ENCODE measurements around the gene SCMH1.
A peak's percentile ranks its signal among the peaks of the same experiment; 100 is the strongest.

The SCMH1 gene

GRCh38 chr1:41046347-41046775 lies 195.7 kb downstream of the SCMH1 start:
- DNase-seq: no peak
- TF ChIP-seq GATA1 (IDR thresholded peaks at IDR 0.05; ENCODE audit: low read depth, low read length) (no peak), POLR2A (IDR thresholded peaks at IDR 0.05; ENCODE audit: low read length) (no peak)

GRCh38 chr1:41045740-41046139 lies 196.4 kb downstream of the SCMH1 start:
- TF ChIP-seq GATA1 (IDR thresholded peaks at IDR 0.05; ENCODE audit: low read depth, low read length) (no peak), POLR2A (IDR thresholded peaks at IDR 0.05; ENCODE audit: low read length) (no peak)
- DNase-seq: no peak

DNA sequence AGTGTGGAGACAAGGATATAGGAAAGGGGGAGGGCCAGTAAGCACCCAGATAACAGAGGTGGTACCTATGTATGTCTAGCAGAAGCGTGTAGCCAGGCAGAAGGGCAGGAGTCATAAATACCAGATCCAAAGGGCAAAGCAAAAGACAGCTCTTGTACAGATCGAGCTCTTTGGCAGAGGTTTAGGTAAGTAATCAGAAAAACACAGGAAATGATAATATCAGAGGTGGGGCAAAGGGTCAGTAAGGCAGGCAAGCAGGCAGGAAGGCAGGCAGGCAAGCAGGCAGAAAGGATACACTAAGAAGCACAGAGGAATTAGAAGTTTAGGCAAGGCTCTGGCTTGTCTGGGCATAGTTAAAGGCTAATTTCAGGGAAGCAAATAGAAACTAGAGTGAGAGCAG lies 197.9 kb downstream of the SCMH1 start:
- TF ChIP-seq GATA1 (IDR thresholded peaks at IDR 0.05; ENCODE audit: low read depth, low read length) (no peak), POLR2A (IDR thresholded peaks at IDR 0.05; ENCODE audit: low read length) (no peak)
- DNase-seq: no peak

DNA sequence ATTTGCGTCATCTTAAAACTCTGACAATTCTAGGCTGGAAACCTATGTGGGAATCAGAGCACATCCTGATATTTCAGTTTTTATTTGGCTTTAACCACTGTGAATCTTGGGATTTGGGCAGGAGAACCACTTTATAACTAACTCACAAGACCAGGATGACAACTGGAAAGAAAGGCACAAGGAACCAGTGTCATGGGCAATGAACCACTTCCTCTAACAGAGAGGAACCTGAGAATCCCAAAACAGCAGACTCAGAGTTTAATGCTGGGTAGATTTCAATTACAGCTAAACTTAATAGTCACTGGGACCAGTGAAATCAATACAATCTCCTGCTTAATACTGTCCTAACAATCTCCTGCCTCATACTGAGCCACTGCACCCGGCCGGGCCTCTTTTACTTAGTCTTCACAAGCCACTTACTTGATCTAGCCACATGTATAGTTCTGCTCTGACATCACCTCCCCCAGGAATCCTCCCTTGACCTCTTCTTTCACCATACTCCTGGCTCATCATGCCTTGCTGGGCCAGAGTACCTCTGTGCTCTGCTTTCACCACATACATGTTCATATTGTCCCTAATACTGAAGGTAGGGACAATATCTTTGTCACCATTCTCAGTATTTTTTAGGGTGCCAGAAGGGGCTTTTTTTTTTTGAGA lies 200.4 kb downstream of the SCMH1 start:
- TF ChIP-seq GATA1 (IDR thresholded peaks at IDR 0.05; ENCODE audit: low read depth, low read length) (no peak), POLR2A (IDR thresholded peaks at IDR 0.05; ENCODE audit: low read length) (no peak)

GRCh38 chr1:41038110-41038509 lies 204.0 kb downstream of the SCMH1 start:
- DNase-seq: no peak
- TF ChIP-seq POLR2A (IDR thresholded peaks at IDR 0.05; ENCODE audit: low read length): no peak
- TF ChIP-seq GATA1 (IDR thresholded peaks at IDR 0.05; ENCODE audit: low read depth, low read length): no peak

More for the DNA sequence above, 200.4 kb downstream of the SCMH1 start:
- no peak for DNase-seq

DNA sequence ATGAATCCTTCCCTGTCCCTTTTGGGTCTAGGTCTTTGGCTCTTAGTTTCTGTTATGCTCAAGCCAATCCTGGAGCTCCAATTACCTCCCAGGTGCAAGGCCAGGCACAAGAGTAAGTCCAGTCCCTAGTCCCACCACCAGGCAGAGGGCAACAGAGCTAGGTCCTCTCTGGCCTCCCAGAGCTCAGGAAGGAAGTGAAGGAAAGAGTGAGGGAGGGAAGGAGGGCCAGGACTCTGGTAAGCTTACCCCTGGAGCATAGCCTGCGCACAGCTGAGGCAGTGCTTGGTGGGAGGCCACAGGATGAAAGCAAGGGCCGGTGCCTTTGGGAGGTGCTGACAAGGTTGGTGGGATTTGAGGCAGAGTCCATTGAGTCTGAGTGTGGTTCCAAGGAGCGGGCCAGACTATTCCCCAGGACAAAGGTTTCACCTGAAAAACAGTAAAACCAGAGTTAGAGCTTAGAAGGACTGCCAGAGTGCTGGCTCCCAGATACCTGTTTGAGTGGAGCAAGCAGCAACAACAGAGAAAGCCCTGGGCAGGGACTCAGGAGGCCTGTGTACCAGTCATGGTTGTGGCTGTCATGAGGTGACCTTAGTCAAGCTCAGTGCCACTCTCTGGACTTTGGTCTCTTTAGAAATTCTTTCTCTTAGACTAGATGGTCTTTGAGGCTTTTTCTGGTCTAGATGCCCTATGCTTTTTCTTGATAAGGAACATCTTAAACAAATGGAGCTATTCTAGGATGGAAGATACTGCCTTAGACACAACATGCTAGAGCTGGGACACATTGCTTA lies 204.8 kb downstream of the SCMH1 start:
- no peak for DNase-seq
- TF ChIP-seq GATA1 (IDR thresholded peaks at IDR 0.05; ENCODE audit: low read depth, low read length): no peak
- no peak for TF ChIP-seq POLR2A (IDR thresholded peaks at IDR 0.05; ENCODE audit: low read length)

GRCh38 chr1:41033272-41033671 lies 208.8 kb downstream of the SCMH1 start:
- no peak for TF ChIP-seq GATA1 (IDR thresholded peaks at IDR 0.05; ENCODE audit: low read depth, low read length)
- no peak for TF ChIP-seq POLR2A (IDR thresholded peaks at IDR 0.05; ENCODE audit: low read length)
- peak in 1 of 2 experiments; percentile 10 for DNase-seq

- TF ChIP-seq POLR2A (IDR thresholded peaks at IDR 0.05; ENCODE audit: low read length): no peak
- TF ChIP-seq GATA1 (IDR thresholded peaks at IDR 0.05; ENCODE audit: low read depth, low read length): no peak
- DNase-seq: no peak
These were observed 210.0 kb downstream of the SCMH1 start for GRCh38 chr1:41032147-41032546.

DNA sequence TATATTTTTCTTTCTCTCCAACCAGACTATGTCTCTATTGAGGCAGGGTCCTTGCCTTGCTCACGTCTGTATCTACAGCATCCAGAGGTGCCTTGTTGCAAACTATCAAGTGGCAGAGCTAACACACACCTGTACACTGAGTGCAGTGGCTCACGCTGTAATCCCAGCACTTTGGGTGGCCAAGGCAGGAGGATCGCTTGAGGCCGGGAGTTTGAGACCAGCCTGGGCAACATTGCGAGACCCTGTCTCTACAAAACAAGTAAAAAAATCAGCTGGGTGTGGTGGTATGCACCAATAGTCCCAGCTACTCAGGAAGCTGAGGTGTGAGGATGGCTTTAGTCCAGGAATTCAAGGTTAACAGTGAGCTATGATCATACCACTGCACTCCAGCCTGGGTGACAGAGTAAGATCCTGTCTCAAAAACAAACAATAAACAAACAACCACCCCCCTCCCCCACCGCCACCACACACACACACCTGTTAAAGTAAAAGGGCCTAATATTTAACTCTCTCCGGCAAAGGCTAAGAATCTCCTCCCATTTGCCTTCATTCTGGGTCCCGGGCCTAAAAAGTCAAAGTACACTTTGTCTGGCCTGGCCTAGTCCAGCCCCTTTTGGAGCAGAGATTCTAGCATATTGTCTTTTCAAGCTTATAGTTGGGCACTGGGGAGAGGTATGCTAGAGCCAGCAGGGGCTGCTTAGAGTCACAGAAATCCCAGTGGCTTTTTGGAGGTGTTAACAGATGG lies 211.1 kb downstream of the SCMH1 start:
- no peak for DNase-seq
- TF ChIP-seq GATA1 (IDR thresholded peaks at IDR 0.05; ENCODE audit: low read depth, low read length): no peak
- no peak for TF ChIP-seq POLR2A (IDR thresholded peaks at IDR 0.05; ENCODE audit: low read length)

DNA sequence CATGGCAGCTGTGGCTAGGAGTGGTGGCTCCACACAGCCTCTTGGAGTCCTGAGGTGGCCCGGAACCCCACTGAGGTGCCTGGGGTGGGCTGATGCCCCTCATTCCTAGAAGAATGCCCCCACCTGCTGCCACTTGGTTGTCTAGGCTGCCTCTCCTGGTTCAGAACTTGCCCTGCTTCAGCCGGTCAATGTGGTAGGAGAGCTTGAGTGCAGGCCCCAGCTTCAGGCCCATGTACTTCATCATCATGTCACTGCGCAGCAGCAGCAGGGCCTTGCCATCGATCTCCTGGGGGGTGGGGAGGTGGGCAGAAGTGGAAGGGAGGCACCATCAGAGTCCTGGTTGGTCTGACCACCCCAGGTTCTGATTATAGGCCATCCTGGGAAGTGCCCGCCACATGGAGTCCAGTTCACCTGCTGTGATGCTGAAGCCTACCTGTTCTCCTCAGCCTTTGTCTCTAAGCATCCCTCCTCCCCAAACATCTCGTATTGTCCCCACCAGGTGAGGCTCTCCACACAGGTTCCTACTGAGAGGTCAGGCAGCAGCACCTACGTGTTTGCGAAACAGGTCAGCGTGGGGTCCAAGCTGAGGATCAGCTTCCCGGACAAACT lies 214.0 kb downstream of the SCMH1 start:
- no peak for DNase-seq
- TF ChIP-seq POLR2A (IDR thresholded peaks at IDR 0.05; ENCODE audit: low read length) (no peak), GATA1 (IDR thresholded peaks at IDR 0.05; ENCODE audit: low read depth, low read length) (no peak)

- no peak for TF ChIP-seq GATA1 (IDR thresholded peaks at IDR 0.05; ENCODE audit: low read depth, low read length)
- no peak for TF ChIP-seq POLR2A (IDR thresholded peaks at IDR 0.05; ENCODE audit: low read length)
These were observed 215.9 kb downstream of the SCMH1 start for GRCh38 chr1:41025979-41026819.

GRCh38 chr1:41024953-41025352 lies 217.2 kb downstream of the SCMH1 start:
- DNase-seq: no peak
- TF ChIP-seq GATA1 (IDR thresholded peaks at IDR 0.05; ENCODE audit: low read depth, low read length) (no peak), POLR2A (IDR thresholded peaks at IDR 0.05; ENCODE audit: low read length) (no peak)

More at GRCh38 chr1:41025979-41026819, 215.9 kb downstream of the SCMH1 start:
- no peak for DNase-seq
